ENCODE results near the gene LRCH4.

Gene LRCH4

DNA sequence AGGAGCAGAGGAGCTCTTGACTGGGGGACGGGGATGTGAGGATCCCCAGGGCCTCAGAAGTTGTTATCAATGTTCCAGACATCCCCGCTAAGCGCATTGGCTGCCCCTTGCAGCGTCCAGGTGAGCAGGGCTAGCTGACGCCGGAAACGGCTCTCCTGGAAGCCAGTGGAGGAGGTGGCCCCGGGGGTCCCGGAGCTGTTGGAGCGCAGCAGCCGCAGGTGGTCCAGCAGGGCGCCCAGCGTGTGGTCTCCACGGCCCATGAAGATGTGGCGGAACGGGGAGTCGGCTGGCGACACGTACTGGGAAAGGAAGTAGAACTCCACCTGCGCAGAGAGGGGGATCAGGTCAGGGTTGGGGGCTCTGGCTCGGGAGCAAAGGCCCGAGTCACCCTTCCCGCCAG is 34.9 kb upstream of the LRCH4 start:
- H3K4me3 ChIP-seq (ENCODE audit: low read length) = no peak overlapping the region
- peaks cover 5% of the 10 kb centered on the region for H3K27me3 ChIP-seq (ENCODE audit: insufficient read depth, low read length)
- no peak overlapping the region for H3K9ac ChIP-seq (ENCODE audit: low read depth, low read length)
- WGBS = 95% methylated on average over 23 of the region's 23 CpGs
- H3K4me1 ChIP-seq (ENCODE audit: insufficient read depth, low read length) = no peaks in the 10 kb centered on the region
- no peaks in the 10 kb centered on the region for H3K36me3 ChIP-seq (ENCODE audit: insufficient read depth, low read length)
- H3K27ac ChIP-seq (ENCODE audit: low read depth, low read length) = no peak overlapping the region
- H3K9me3 ChIP-seq (ENCODE audit: insufficient read depth, low read depth, low read length) = no peaks in the 10 kb centered on the region

DNA sequence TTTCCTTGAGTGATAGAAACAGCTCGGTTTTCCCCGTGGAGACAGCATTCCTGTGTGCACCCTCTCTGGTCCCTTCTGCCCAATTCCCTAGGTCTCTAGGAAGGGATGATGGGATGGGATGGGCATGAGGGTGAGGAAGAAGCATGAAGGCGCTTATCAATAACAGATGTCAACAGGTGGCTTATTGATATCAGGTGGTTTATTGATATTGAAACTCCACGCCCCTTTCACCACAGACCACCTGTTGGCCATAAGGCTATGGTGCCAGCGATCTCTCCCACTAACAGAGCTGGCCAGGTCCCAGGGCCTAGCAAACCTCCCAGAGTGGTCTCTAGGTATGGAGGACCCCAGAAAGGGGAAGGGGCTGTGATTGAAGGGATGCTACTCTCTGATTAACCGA is 34.3 kb upstream of the LRCH4 start:
- Histone ChIP-seq H3K4me1 (ENCODE audit: insufficient read depth, low read length) (no peaks in the 10 kb centered on the region), H3K9ac (ENCODE audit: low read depth, low read length) (no peak overlapping the region), H3K36me3 (ENCODE audit: insufficient read depth, low read length) (no peaks in the 10 kb centered on the region), H3K27me3 (ENCODE audit: insufficient read depth, low read length) (peaks cover 1% of the 10 kb centered on the region), H3K27ac (ENCODE audit: low read depth, low read length) (no peak overlapping the region), H3K4me3 (ENCODE audit: low read length) (no peak overlapping the region), H3K9me3 (ENCODE audit: insufficient read depth, low read depth, low read length) (no peaks in the 10 kb centered on the region)
- WGBS = 91% methylated on average over 5 of the region's 6 CpGs

- no peaks in the 10 kb centered on the region for H3K9me3 ChIP-seq (ENCODE audit: insufficient read depth, low read depth, low read length)
- no peak overlapping the region for H3K4me3 ChIP-seq (ENCODE audit: low read length)
- no peaks in the 10 kb centered on the region for H3K27me3 ChIP-seq (ENCODE audit: insufficient read depth, low read length)
- H3K9ac ChIP-seq (ENCODE audit: low read depth, low read length) = no peak overlapping the region
- WGBS = 97% methylated on average over 4 of the region's 6 CpGs
- H3K27ac ChIP-seq (ENCODE audit: low read depth, low read length) = no peak overlapping the region
- no peaks in the 10 kb centered on the region for H3K36me3 ChIP-seq (ENCODE audit: insufficient read depth, low read length)
- no peaks in the 10 kb centered on the region for H3K4me1 ChIP-seq (ENCODE audit: insufficient read depth, low read length)
Observed at GRCh38 chr7:100614308-100614861, 28.5 kb upstream of the LRCH4 start.

GRCh38 chr7:100613412-100614175 is 27.7 kb upstream of the LRCH4 start:
- WGBS = 93% methylated on average over 13 of the region's 13 CpGs
- H3K9me3 ChIP-seq (ENCODE audit: insufficient read depth, low read depth, low read length) = no peaks in the 10 kb centered on the region
- peak overlapping the region; percentile 80; the same call in 1 of the 2 replicates for H3K4me3 ChIP-seq (ENCODE audit: low read length)
- no peaks in the 10 kb centered on the region for H3K36me3 ChIP-seq (ENCODE audit: insufficient read depth, low read length)
- H3K4me1 ChIP-seq (ENCODE audit: insufficient read depth, low read length) = no peaks in the 10 kb centered on the region
- no peak overlapping the region for H3K27ac ChIP-seq (ENCODE audit: low read depth, low read length)
- no peak overlapping the region for H3K9ac ChIP-seq (ENCODE audit: low read depth, low read length)
- no peaks in the 10 kb centered on the region for H3K27me3 ChIP-seq (ENCODE audit: insufficient read depth, low read length)

- WGBS = 8% methylated on average over 28 of the region's 29 CpGs
- 0 out of 2 replicates have a peak, but pooled peaks cover 2% of the 10 kb centered on the region for H3K36me3 ChIP-seq (ENCODE audit: insufficient read depth, low read length)
- H3K4me3 ChIP-seq (ENCODE audit: low read length) = peak overlapping the region; percentile 80
- H3K4me1 ChIP-seq (ENCODE audit: insufficient read depth, low read length) = no peaks in the 10 kb centered on the region
- H3K27me3 ChIP-seq (ENCODE audit: insufficient read depth, low read length) = no peaks in the 10 kb centered on the region
- peak overlapping the region; percentile 44 for H3K9ac ChIP-seq (ENCODE audit: low read depth, low read length)
- H3K27ac ChIP-seq (ENCODE audit: low read depth, low read length) = no peak overlapping the region
- H3K9me3 ChIP-seq (ENCODE audit: insufficient read depth, low read depth, low read length) = no peaks in the 10 kb centered on the region
Observed at GRCh38 chr7:100612730-100613390, 26.9 kb upstream of the LRCH4 start.

DNA sequence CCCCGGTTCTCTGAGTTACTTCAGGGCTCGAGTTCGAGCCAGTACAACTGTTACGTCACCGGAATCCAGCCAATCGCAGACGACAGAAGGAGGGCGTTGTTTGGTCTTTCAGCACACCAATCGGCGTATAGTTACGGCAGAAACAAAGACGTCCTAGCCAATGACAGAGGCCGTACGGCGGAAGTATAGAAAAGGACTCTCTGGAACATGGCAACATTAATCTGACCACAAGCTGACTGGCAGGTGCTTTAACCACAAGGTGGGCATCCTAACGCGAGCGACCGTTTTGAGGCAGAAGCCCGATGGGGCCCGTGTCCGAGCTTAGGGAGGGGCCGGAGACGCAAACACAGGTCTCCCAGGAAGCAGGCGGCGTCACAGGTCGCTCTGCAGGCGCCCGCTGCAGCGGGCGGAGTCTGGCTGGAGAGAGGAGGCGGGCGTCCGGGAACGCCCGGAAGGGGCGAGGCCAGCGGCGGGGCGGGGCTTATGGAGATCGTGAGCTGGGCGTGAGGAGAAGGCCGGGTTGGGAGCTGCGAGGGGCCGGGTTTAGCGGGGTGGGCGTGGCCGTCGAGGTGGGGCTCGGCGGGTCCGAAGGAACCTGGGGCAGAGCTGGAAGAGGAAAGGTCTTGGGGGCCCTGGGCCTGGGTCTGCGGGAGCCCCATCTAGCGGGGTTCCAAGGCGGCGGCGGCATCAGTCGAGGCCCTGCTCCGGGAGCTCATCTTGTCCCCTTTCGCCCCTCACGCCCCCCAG is 26.2 kb upstream of the LRCH4 start, which contains the start of gene MOSPD3:
MOSPD3 (plus strand) TSS at position 558 of the 747 bp plus-strand sequence. CDS start 252 bp downstream, outside the sequence.
- peak within 1 kb of the TSS; percentile 80 for H3K4me3 ChIP-seq (ENCODE audit: low read length)
- H3K27ac ChIP-seq (ENCODE audit: low read depth, low read length) = peak within 1 kb of the TSS; percentile 94
- under 1% methylated on average over 61 of the region's 61 CpGs for WGBS
- H3K9me3 ChIP-seq (ENCODE audit: insufficient read depth, low read depth, low read length) = no peaks in the 10 kb centered on the region
- no peaks in the 10 kb centered on the region for H3K4me1 ChIP-seq (ENCODE audit: insufficient read depth, low read length)
- H3K36me3 ChIP-seq (ENCODE audit: insufficient read depth, low read length) = peaks cover 6% of the 10 kb centered on the region; the same call in 1 of the 2 replicates
- peak within 1 kb of the TSS; percentile 85 for H3K9ac ChIP-seq (ENCODE audit: low read depth, low read length)
- H3K27me3 ChIP-seq (ENCODE audit: insufficient read depth, low read length) = no peaks in the 10 kb centered on the region

- Histone ChIP-seq H3K4me3 (ENCODE audit: low read length) (no peak overlapping the region), H3K36me3 (ENCODE audit: insufficient read depth, low read length) (peaks cover 6% of the 10 kb centered on the region; the same call in 1 of the 2 replicates), H3K27ac (ENCODE audit: low read depth, low read length) (no peak overlapping the region), H3K9ac (ENCODE audit: low read depth, low read length) (no peak overlapping the region), H3K4me1 (ENCODE audit: insufficient read depth, low read length) (0 out of 2 replicates have a peak, but pooled peaks cover 5% of the 10 kb centered on the region), H3K9me3 (ENCODE audit: insufficient read depth, low read depth, low read length) (no peaks in the 10 kb centered on the region), H3K27me3 (ENCODE audit: insufficient read depth, low read length) (peaks cover 17% of the 10 kb centered on the region)
- 97% methylated on average over 5 of the region's 5 CpGs for WGBS
Observed at GRCh38 chr7:100609958-100610357, 24.0 kb upstream of the LRCH4 start.

DNA sequence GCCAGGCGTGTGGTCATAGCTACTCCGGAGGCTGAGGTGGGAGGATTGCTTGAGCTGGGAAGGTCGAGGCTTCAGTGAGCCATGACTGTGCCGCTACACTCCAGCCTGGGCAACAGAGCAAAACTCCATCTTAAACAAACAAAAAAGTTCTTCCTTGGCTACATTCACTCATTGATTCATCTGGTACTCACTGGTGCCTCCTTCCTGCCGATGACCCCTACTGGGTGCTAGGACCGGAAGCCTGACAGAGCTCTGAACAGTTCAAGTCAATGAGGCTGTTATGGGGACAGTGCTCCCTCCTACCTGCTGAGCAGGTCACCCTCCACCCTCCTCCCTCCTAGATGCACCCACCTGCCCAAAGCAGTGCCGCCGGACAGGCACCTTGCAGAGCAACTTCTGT is 21.2 kb upstream of the LRCH4 start:
- no peaks in the 10 kb centered on the region for H3K9me3 ChIP-seq (ENCODE audit: insufficient read depth, low read depth, low read length)
- H3K4me3 ChIP-seq (ENCODE audit: low read length) = no peak overlapping the region
- 95% methylated on average over 8 of the region's 8 CpGs for WGBS
- H3K27me3 ChIP-seq (ENCODE audit: insufficient read depth, low read length) = peaks cover 18% of the 10 kb centered on the region
- no peak overlapping the region for H3K27ac ChIP-seq (ENCODE audit: low read depth, low read length)
- peaks cover 9% of the 10 kb centered on the region for H3K4me1 ChIP-seq (ENCODE audit: insufficient read depth, low read length)
- H3K9ac ChIP-seq (ENCODE audit: low read depth, low read length) = no peak overlapping the region
- H3K36me3 ChIP-seq (ENCODE audit: insufficient read depth, low read length) = peaks cover 6% of the 10 kb centered on the region; the same call in 1 of the 2 replicates

GRCh38 chr7:100606313-100606712 is 20.4 kb upstream of the LRCH4 start:
- Histone ChIP-seq H3K36me3 (ENCODE audit: insufficient read depth, low read length) (peaks cover 6% of the 10 kb centered on the region; the same call in 1 of the 2 replicates), H3K27ac (ENCODE audit: low read depth, low read length) (no peak overlapping the region), H3K9me3 (ENCODE audit: insufficient read depth, low read depth, low read length) (no peaks in the 10 kb centered on the region), H3K4me1 (ENCODE audit: insufficient read depth, low read length) (peaks cover 12% of the 10 kb centered on the region), H3K27me3 (ENCODE audit: insufficient read depth, low read length) (peaks cover 18% of the 10 kb centered on the region), H3K4me3 (ENCODE audit: low read length) (peak overlapping the region; percentile 64; the same call in 1 of the 2 replicates), H3K9ac (ENCODE audit: low read depth, low read length) (no peak overlapping the region)
- 81% methylated on average over 12 of the region's 12 CpGs for WGBS

- H3K36me3 ChIP-seq (ENCODE audit: insufficient read depth, low read length) = peaks cover 6% of the 10 kb centered on the region; the same call in 1 of the 2 replicates
- no peak overlapping the region for H3K27ac ChIP-seq (ENCODE audit: low read depth, low read length)
- H3K27me3 ChIP-seq (ENCODE audit: insufficient read depth, low read length) = peaks cover 18% of the 10 kb centered on the region
- H3K9me3 ChIP-seq (ENCODE audit: insufficient read depth, low read depth, low read length) = no peaks in the 10 kb centered on the region
- peaks cover 16% of the 10 kb centered on the region for H3K4me1 ChIP-seq (ENCODE audit: insufficient read depth, low read length)
- 1% methylated on average over 68 of the region's 68 CpGs for WGBS
- peak overlapping the region; percentile 64 for H3K4me3 ChIP-seq (ENCODE audit: low read length)
- peak overlapping the region; percentile 2; the same call in 1 of the 2 replicates for H3K9ac ChIP-seq (ENCODE audit: low read depth, low read length)
Observed at GRCh38 chr7:100604976-100605911, 19.3 kb upstream of the LRCH4 start.
